Measurements from ENCODE around the gene BEST1. TPM values are rescaled to one million over a fixed set of nuclear protein-coding genes. Genes with fewer than 3 reads are reported as not detected.

The BEST1 gene
- total and polyA plus RNA-seq, 12 donors: 0.39 to 4.9 (median 1.5) TPM

DNA sequence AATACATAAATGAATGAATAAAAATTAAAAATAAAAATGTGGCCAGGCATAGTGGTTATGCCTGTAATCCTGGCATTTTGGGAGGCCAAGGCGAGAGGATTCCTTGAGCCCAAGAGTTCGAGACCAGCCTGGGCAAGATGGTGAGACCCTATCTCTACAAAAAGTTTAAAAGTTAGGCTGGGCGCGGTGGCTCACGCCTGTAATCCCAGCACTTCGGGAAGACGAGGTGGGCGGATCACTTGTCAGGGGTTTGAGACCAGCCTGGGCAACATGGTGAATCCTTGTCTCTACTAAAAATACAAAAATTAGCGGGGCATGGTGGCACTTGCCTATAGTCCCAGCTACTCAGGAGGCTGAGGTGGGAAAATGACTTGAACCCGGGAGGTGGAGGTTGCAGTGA lies 9.7 kb upstream of the BEST1 start:
- H3K4me1 ChIP-seq: no peaks in the 10 kb centered on the region
- H3K36me3 ChIP-seq: no peaks in the 10 kb centered on the region
- ATAC-seq (no peak), DNase-seq (no peak)
- 88 to 93% methylated on average over 10 of the region's 10 CpGs for WGBS, 2 donors
- H3K27me3 ChIP-seq: no peaks in the 10 kb centered on the region
- peaks cover 0 to 28% (median 9%) of the 10 kb centered on the region in 11 donors for H3K9me3 ChIP-seq
- H3K27ac ChIP-seq: no peak overlapping the region
- intact Hi-C loops (cut with DNase I): loop anchor here in 2 of 10 donors (10.0 kb wide), 2 partner anchors 144 to 146 kb away; partner anchors contain the start of genes FEN1 (in 1 of the 2) and TMEM258 (in 1 of the 2)
- no peak overlapping the region for H3K4me3 ChIP-seq
- TF ChIP-seq, protein P1, sequence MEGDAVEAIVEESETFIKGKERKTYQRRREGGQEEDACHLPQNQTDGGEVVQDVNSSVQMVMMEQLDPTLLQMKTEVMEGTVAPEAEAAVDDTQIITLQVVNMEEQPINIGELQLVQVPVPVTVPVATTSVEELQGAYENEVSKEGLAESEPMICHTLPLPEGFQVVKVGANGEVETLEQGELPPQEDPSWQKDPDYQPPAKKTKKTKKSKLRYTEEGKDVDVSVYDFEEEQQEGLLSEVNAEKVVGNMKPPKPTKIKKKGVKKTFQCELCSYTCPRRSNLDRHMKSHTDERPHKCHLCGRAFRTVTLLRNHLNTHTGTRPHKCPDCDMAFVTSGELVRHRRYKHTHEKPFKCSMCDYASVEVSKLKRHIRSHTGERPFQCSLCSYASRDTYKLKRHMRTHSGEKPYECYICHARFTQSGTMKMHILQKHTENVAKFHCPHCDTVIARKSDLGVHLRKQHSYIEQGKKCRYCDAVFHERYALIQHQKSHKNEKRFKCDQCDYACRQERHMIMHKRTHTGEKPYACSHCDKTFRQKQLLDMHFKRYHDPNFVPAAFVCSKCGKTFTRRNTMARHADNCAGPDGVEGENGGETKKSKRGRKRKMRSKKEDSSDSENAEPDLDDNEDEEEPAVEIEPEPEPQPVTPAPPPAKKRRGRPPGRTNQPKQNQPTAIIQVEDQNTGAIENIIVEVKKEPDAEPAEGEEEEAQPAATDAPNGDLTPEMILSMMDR (IDR thresholded peaks at IDR 0.05): no peak

DNA sequence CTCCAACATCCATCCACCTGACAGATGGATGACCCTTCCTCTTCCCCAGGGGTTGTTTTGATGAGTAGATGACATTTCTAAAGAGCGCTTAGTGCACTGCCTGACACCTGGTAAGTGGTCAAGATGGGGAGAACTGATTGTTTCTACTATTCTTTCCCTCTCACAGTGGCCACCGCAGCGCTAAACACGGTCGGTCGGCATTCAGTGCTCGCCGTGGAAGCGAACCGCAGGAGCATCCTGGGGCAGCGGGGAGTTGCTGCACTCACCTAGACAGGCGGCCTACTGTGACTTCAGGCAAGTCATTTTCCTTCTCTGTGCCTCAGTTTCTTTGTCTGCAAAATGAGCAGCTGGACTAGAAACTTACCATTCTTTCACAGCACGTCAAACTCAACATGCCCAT lies 5.0 kb upstream of the BEST1 start:
- ATAC-seq (peak in 1 of 8 donors; percentile 7), DNase-seq (no peak)
- intact Hi-C loops (cut with DNase I): loop anchor here in 8 of 10 donors (5.0 to 10.0 kb wide), 6 partner anchors 38 to 150 kb away; partner anchors contain the start of genes FEN1 (in 1 of the 8) and TMEM258 (in 1 of the 8)
- Histone ChIP-seq H3K4me1 (peaks cover 0 to 29% (median 9%) of the 10 kb centered on the region in 9 donors), H3K27ac (no peak overlapping the region), H3K27me3 (no peaks in the 10 kb centered on the region), H3K4me3 (no peak overlapping the region), H3K9me3 (no peaks in the 10 kb centered on the region), H3K36me3 (no peaks in the 10 kb centered on the region)
- 91% methylated on average over 13 of the region's 13 CpGs for WGBS, 2 donors
- TF ChIP-seq, protein P1 (IDR thresholded peaks at IDR 0.05): no peak

DNA sequence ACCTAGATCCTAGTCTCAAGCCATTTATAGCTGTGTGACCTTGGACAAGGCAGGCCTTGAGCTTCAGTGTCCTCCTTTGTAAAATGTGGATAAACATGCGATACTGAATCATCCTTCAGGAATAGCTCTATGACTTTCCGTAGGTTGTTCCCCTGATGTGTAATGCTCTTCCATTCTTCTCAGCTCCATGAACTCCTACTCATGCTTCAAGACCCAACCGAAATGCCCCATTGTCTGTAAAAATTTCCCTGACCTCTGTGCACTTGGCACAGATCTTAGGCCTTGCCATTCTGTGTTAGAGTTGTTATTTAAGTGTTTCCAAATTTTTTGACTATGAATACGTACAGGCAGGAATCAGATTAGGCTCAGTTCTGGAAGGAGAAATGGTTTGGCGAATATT lies 3.3 kb upstream of the BEST1 start:
- 95 to 96% methylated on average over 5 of the region's 5 CpGs for WGBS, 2 donors
- no peaks in the 10 kb centered on the region for H3K9me3 ChIP-seq
- no peaks in the 10 kb centered on the region for H3K36me3 ChIP-seq
- H3K27ac ChIP-seq: peak overlapping the region in 1 of 10 donors; percentile 17
- no peak overlapping the region for H3K4me3 ChIP-seq
- DNase-seq (no peak), ATAC-seq (no peak)
- intact Hi-C loops (cut with DNase I): loop anchor here (1.0 to 10.0 kb wide), 16 partner anchors 40 to 152 kb away; partner anchors contain the start of genes FEN1 (in 1 of the 10) and TMEM258 (in 1 of the 10)
- TF ChIP-seq, protein P1 (IDR thresholded peaks at IDR 0.05): no peak
- H3K27me3 ChIP-seq: no peaks in the 10 kb centered on the region
- H3K4me1 ChIP-seq: peaks cover 0 to 34% (median 9%) of the 10 kb centered on the region in 9 donors

DNA sequence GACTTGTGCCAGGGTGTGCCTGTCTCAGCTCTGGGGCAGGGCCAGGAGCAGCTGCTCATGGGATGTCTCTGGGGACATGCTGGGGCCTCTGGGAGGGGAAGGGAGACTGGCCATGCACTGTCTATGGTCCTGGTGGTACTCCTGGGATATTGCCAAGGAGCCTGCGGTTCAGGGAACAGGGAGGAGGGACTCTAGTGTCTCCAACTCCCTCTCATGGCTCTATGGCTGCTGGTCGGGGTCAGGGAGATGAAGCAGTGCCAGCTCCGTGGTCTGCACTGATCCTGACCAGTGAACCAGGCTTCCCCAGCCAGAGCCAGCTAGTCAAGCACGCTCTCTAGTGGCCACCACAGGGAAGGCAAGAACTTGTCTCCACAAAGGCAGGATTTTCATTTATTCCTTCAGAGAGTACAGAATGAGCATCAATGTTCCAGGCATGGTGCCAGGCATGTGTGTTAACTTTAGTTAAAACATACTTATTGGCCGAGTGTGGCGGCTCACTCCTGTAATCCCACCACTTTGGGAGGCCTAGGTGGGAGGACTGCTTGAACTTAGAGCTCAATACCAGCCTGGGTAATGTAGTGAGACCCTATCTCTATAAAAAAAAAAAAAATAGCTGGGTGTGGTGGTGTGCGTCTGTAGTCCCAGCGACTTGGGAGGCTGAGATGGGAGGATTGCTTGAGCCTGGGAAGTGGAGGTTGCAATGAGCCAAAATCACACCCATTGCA lies 2.5 kb upstream of the BEST1 start:
- WGBS, 2 donors: 5 to 6% methylated on average over 8 of the region's 8 CpGs
- no peak overlapping the region for H3K4me3 ChIP-seq
- TF ChIP-seq, protein P1 (IDR thresholded peaks at IDR 0.05): peak; percentile 90 to 98 (median 94)
- intact Hi-C loops (cut with DNase I): loop anchor here (1.0 to 10.0 kb wide), 16 partner anchors 40 to 153 kb away; partner anchors contain the start of genes FEN1 (in 1 of the 10) and TMEM258 (in 1 of the 10)
- H3K36me3 ChIP-seq: no peaks in the 10 kb centered on the region
- peak; percentile 77 to 85 (median 83) for ATAC-seq
- peak; percentile 81 to 89 for DNase-seq
- no peaks in the 10 kb centered on the region for H3K27me3 ChIP-seq
- H3K27ac ChIP-seq: peak overlapping the region in 2 of 10 donors; percentile 17 to 25
- H3K9me3 ChIP-seq: no peaks in the 10 kb centered on the region
- H3K4me1 ChIP-seq: peaks cover 0 to 34% (median 9%) of the 10 kb centered on the region in 9 donors

Data from heart right ventricle (tissue), 16 donors.